Liver (tissue), 9 donors: ENCODE measurements around the gene MAN2B2. TPM values are rescaled to one million over a fixed set of nuclear protein-coding genes. Genes with fewer than 3 reads are reported as not detected.

ENCODE experiments used
- DNase-seq: peaks from one replicate; pipeline ENCODE4 v3.0.0-alpha.2; 2017; ENCODE audit warnings: low spot score
- H3K27ac ChIP-seq, 2 donors: one replicate each; pipeline ENCODE4 v1.7.0; 2013; ENCODE audit warnings: inconsistent platforms in 2 of 2, low read length in 2 of 2, control low read depth in 1 of 2, low read depth in 1 of 2, mild to moderate bottlenecking in 1 of 2
- H3K27me3 ChIP-seq, 4 donors: one replicate each; pipeline versions ENCODE4 v1.6.1 to v1.7.0; 2013; ENCODE audit warnings: low read length in 3 of 4, inconsistent platforms in 1 of 4, mild to moderate bottlenecking in 1 of 4, moderate library complexity in 1 of 4; ENCODE audit not compliant: control insufficient read depth in 4 of 4, insufficient read depth in 4 of 4
- H3K36me3 ChIP-seq, 4 donors: one replicate each; pipeline versions ENCODE4 v1.6.1 to v1.7.0; 2013; ENCODE audit warnings: low read length in 3 of 4, mild to moderate bottlenecking in 3 of 4, low read depth in 1 of 4, moderate library complexity in 1 of 4; ENCODE audit not compliant: control insufficient read depth in 4 of 4, insufficient read depth in 3 of 4
- H3K4me1 ChIP-seq, 4 donors: one replicate each; pipeline versions ENCODE4 v1.6.1 to v1.7.0; 2013; ENCODE audit warnings: low read length in 3 of 4, mild to moderate bottlenecking in 3 of 4, moderate library complexity in 1 of 4; ENCODE audit not compliant: control insufficient read depth in 4 of 4, insufficient read depth in 4 of 4
- H3K4me3 ChIP-seq, 3 donors: one replicate each; pipeline versions ENCODE4 v1.6.1 to v1.7.0; 2013; ENCODE audit warnings: low read length in 3 of 3, control low read depth in 1 of 3, low read depth in 1 of 3, mild to moderate bottlenecking in 1 of 3
- H3K9ac ChIP-seq, 2 donors: one replicate each; pipeline ENCODE4 v1.7.0; 2013; ENCODE audit warnings: low read length in 2 of 2, mild to moderate bottlenecking in 2 of 2, moderate library complexity in 2 of 2, control low read depth in 1 of 2, low read depth in 1 of 2
- H3K9me3 ChIP-seq, 4 donors: one replicate each; pipeline versions ENCODE4 v1.6.1 to v1.7.0; 2013; ENCODE audit warnings: low read length in 3 of 4; ENCODE audit not compliant: control insufficient read depth in 4 of 4
- ATF3 ChIP-seq: IDR thresholded peaks from 2 replicates; pipeline ENCODE4 v1.6.1; 2016; ENCODE audit warnings: antibody characterized with exemption
- EGR1 ChIP-seq, 2 donors: IDR thresholded peaks; 2 replicates each; pipeline ENCODE4 v1.6.1; 2016 to 2018; ENCODE audit warnings: antibody characterized with exemption in 2 of 2, low read depth in 2 of 2
- FOXA1 ChIP-seq: IDR thresholded peaks from 2 replicates; pipeline ENCODE4 v1.6.1; 2016; ENCODE audit warnings: antibody characterized with exemption
- FOXA2 ChIP-seq: IDR thresholded peaks from 2 replicates; pipeline ENCODE4 v1.6.1; 2016; ENCODE audit warnings: antibody characterized with exemption
- GABPA ChIP-seq, 2 donors: IDR thresholded peaks in 1 of 2; conservative IDR thresholded peaks in 1 of 2; 2 replicates each; pipeline ENCODE4 v1.6.1; 2016; ENCODE audit warnings: antibody characterized with exemption in 2 of 2, mild to moderate bottlenecking in 1 of 2, moderate library complexity in 1 of 2
- HNF4A ChIP-seq, 2 donors: conservative IDR thresholded peaks; 2 replicates each; pipeline ENCODE4 v1.6.1; 2016; ENCODE audit warnings: antibody characterized with exemption in 2 of 2, mild to moderate bottlenecking in 2 of 2
- HNF4G ChIP-seq: IDR thresholded peaks from 2 replicates; pipeline ENCODE4 v1.6.1; 2016; ENCODE audit warnings: antibody characterized with exemption
- JUND ChIP-seq, 2 donors: IDR thresholded peaks; 2 replicates each; pipeline ENCODE4 v1.6.1; 2016; ENCODE audit warnings: antibody characterized with exemption in 2 of 2
- NR2F2 ChIP-seq: IDR thresholded peaks from 2 replicates; pipeline ENCODE4 v1.6.1; 2016; ENCODE audit warnings: antibody characterized with exemption
- RAD21 ChIP-seq, 2 donors: IDR thresholded peaks; 2 replicates each; pipeline ENCODE4 v1.6.1; 2016; ENCODE audit warnings: antibody characterized with exemption in 2 of 2, mild to moderate bottlenecking in 2 of 2
- RXRA ChIP-seq, 2 donors: IDR thresholded peaks; 2 replicates each; pipeline ENCODE4 v1.6.1; 2017 to 2018; ENCODE audit warnings: antibody characterized with exemption in 2 of 2, mild to moderate bottlenecking in 1 of 2
- SP1 ChIP-seq: IDR thresholded peaks from 2 replicates; pipeline ENCODE4 v1.6.1; 2018; ENCODE audit warnings: antibody characterized with exemption, mild to moderate bottlenecking
- TAF1 ChIP-seq: conservative IDR thresholded peaks from 2 replicates; pipeline ENCODE4 v1.6.1; 2016; ENCODE audit warnings: antibody characterized with exemption, mild to moderate bottlenecking
- YY1 ChIP-seq: IDR thresholded peaks from 2 replicates; pipeline ENCODE4 v1.6.1; 2016; ENCODE audit warnings: antibody characterized with exemption, mild to moderate bottlenecking
- WGBS: extraction: QIAGEN DNeasy Blood & Tissue Kit; methylation state at CpG from one replicate; pipeline ENCODE4 v1.1.7; 2013; 5-methylcytosine and 5-hydroxymethylcytosine counted together
- polyA plus RNA-seq, 2 donors: library from polyadenylated mRNA; stranded (reverse) in 1 of 2; unstranded in 1 of 2; fragments of 200-250 nt in 1 of 2; fragments of >200 nt in 1 of 2; fragmentation: Nextera tagmentation in 1 of 2; extraction: Ambion mirVana in 1 of 2; gene quantifications; one replicate each; pipeline versions ENCODE4 v1.2.1 to v1.2.3, GENCODE V29; 2013 to 2015
- total RNA-seq, 2 donors: library from RNA; depleted of rRNA; stranded (reverse); fragments of >200 nt; gene quantifications; one replicate each; pipeline ENCODE4 v1.2.3, GENCODE V29; 2014
- TF ChIP-seq, protein P1 (sequence below): IDR thresholded peaks from 2 replicates; pipeline ENCODE4 v1.6.1; 2016; ENCODE audit warnings: antibody characterized with exemption, mild to moderate bottlenecking
- TF ChIP-seq, protein P2 (sequence below): fragments of 150-350 bp; IDR thresholded peaks from 2 replicates; pipeline ENCODE4 v1.5.1; 2017; ENCODE audit warnings: improper control_type of control experiment, low read depth, low read length; ENCODE audit not compliant: missing input control
- TF ChIP-seq, protein P3 (sequence below): IDR thresholded peaks from 2 replicates; pipeline ENCODE4 v1.6.1; 2016; ENCODE audit warnings: antibody characterized with exemption
- TF ChIP-seq, protein P4 (sequence below): IDR thresholded peaks from 2 replicates; pipeline ENCODE4 v1.6.1; 2016; ENCODE audit warnings: antibody characterized with exemption
- donor health status: healthy.
- donor health status: healthy.
- donor health status: healthy.
- donor health status: healthy.
- donor health status: healthy.

The MAN2B2 gene
- total and polyA plus RNA-seq, 4 donors: 14.7 to 29.7 (median 22.5) TPM

GRCh38 chr4:6644792-6645530 is 70.0 kb downstream of the MAN2B2 start (continued):
- TF ChIP-seq, protein P1, sequence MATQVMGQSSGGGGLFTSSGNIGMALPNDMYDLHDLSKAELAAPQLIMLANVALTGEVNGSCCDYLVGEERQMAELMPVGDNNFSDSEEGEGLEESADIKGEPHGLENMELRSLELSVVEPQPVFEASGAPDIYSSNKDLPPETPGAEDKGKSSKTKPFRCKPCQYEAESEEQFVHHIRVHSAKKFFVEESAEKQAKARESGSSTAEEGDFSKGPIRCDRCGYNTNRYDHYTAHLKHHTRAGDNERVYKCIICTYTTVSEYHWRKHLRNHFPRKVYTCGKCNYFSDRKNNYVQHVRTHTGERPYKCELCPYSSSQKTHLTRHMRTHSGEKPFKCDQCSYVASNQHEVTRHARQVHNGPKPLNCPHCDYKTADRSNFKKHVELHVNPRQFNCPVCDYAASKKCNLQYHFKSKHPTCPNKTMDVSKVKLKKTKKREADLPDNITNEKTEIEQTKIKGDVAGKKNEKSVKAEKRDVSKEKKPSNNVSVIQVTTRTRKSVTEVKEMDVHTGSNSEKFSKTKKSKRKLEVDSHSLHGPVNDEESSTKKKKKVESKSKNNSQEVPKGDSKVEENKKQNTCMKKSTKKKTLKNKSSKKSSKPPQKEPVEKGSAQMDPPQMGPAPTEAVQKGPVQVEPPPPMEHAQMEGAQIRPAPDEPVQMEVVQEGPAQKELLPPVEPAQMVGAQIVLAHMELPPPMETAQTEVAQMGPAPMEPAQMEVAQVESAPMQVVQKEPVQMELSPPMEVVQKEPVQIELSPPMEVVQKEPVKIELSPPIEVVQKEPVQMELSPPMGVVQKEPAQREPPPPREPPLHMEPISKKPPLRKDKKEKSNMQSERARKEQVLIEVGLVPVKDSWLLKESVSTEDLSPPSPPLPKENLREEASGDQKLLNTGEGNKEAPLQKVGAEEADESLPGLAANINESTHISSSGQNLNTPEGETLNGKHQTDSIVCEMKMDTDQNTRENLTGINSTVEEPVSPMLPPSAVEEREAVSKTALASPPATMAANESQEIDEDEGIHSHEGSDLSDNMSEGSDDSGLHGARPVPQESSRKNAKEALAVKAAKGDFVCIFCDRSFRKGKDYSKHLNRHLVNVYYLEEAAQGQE: no peak

DNA sequence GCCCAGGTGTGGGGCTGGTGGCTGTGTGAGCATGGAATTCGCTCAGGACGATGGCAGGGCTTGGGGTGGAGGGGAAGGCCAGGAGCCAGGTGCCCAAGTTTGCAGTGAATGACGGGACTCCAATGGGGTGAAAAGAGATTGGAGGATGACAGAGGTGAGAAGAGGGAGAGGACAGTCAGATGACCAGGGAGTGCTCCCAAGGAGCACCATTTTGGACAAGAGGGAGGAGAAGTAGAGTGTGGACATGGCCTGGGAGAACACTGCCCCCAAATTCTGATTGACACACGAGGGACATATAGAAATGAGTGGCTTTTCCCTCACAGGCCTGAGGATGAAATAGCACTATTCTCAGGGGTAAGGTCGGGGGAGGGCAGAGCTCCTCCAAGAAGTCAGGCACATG is 72.2 kb downstream of the MAN2B2 start:
- TF ChIP-seq EGR1 (IDR thresholded peaks at IDR 0.05; ENCODE audit: low read depth in 2 of 2) (no peak), FOXA2 (no peak), HNF4G (no peak), JUND (IDR thresholded peaks at IDR 0.05) (no peak), GABPA (IDR thresholded peaks at IDR 0.05 in 1 of 2, conservative IDR thresholded peaks at IDR 0.05 in 1 of 2) (no peak), RAD21 (IDR thresholded peaks at IDR 0.05) (no peak), TAF1 (no peak), YY1 (no peak), SP1 (no peak), HNF4A (conservative IDR thresholded peaks at IDR 0.05) (no peak), ATF3 (no peak), FOXA1 (no peak), NR2F2 (no peak), RXRA (IDR thresholded peaks at IDR 0.05) (no peak)
- TF ChIP-seq, protein P2, sequence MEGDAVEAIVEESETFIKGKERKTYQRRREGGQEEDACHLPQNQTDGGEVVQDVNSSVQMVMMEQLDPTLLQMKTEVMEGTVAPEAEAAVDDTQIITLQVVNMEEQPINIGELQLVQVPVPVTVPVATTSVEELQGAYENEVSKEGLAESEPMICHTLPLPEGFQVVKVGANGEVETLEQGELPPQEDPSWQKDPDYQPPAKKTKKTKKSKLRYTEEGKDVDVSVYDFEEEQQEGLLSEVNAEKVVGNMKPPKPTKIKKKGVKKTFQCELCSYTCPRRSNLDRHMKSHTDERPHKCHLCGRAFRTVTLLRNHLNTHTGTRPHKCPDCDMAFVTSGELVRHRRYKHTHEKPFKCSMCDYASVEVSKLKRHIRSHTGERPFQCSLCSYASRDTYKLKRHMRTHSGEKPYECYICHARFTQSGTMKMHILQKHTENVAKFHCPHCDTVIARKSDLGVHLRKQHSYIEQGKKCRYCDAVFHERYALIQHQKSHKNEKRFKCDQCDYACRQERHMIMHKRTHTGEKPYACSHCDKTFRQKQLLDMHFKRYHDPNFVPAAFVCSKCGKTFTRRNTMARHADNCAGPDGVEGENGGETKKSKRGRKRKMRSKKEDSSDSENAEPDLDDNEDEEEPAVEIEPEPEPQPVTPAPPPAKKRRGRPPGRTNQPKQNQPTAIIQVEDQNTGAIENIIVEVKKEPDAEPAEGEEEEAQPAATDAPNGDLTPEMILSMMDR: no peak
- TF ChIP-seq, protein P1: no peak
- TF ChIP-seq, protein P3, sequence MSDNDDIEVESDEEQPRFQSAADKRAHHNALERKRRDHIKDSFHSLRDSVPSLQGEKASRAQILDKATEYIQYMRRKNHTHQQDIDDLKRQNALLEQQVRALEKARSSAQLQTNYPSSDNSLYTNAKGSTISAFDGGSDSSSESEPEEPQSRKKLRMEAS: no peak
- TF ChIP-seq, protein P4, sequence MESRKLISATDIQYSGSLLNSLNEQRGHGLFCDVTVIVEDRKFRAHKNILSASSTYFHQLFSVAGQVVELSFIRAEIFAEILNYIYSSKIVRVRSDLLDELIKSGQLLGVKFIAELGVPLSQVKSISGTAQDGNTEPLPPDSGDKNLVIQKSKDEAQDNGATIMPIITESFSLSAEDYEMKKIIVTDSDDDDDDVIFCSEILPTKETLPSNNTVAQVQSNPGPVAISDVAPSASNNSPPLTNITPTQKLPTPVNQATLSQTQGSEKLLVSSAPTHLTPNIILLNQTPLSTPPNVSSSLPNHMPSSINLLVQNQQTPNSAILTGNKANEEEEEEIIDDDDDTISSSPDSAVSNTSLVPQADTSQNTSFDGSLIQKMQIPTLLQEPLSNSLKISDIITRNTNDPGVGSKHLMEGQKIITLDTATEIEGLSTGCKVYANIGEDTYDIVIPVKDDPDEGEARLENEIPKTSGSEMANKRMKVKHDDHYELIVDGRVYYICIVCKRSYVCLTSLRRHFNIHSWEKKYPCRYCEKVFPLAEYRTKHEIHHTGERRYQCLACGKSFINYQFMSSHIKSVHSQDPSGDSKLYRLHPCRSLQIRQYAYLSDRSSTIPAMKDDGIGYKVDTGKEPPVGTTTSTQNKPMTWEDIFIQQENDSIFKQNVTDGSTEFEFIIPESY: no peak

More for the DNA sequence above, 72.2 kb downstream of the MAN2B2 start:
- Histone ChIP-seq H3K27ac (no peak overlapping the region), H3K36me3 (peaks cover 2 to 12% (median 7%) of the 10 kb centered on the region in 4 donors), H3K4me3 (no peak overlapping the region), H3K27me3 (no peaks in the 10 kb centered on the region), H3K9ac (no peak overlapping the region), H3K4me1 (peaks cover 2 to 12% (median 10%) of the 10 kb centered on the region in 4 donors), H3K9me3 (no peaks in the 10 kb centered on the region)
- WGBS: 89% methylated on average over 5 of the region's 5 CpGs
- no peak for DNase-seq
